ENCODE measurements around the gene MRTFB. TPM values are rescaled to one million over a fixed set of nuclear protein-coding genes. Genes with fewer than 3 reads are reported as not detected.

MRTFB gene
- total RNA-seq, 1 experiment from 2014 or later, result 90.5 TPM

DNA sequence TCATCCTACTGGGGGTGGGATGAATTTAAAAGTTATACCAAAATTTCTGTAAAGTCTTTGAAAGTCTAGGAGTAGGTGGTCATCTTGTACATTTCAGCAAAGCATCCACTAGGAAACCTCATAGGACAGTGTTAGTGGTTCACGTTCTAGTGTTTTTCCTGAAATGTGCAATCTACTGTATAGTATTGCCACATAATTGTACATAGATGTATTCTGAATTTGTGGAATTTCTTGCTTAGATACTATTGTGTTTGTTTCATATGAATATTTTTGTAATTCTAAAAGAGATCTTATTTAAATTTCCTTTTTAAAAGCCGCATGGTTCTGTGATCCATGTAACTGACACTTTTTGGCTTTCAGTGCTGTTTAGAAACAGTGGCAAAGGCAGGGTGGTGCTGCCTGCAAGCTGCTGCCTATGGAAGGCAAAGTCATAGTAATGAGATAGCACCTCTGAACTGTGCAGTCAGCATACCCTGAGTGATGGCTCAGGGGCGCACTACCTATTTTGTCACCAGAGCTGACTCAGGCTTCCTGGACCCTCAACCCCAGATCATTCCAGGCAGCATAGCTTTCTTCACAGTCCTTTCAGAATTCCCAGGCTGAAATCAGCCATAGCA is 193.3 kb downstream of the MRTFB start:
- ChIA-PET POLR2A (no interaction called here), CTCF (no interaction called here)
- H3K4me3 ChIP-seq (ENCODE audit: low read depth in 2 of 2, low read length in 2 of 2), result no peak overlapping the region
- H3K27ac ChIP-seq (ENCODE audit: low read length), result no peak overlapping the region
- peaks cover 2% of the 10 kb centered on the region; the same call in 1 of the 2 replicates for H3K9me3 ChIP-seq (ENCODE audit: control insufficient read depth, insufficient read depth, low read depth, low read length)
- in situ Hi-C loops (cut with HindIII; ENCODE audit: low pct_unique_long_range_greater_than_20kb, low sequenced_read_pairs) (no loop called here), intact Hi-C loops (cut with micrococcal nuclease; ENCODE audit: unreplicated experiment) (no loop called here)
- no peaks in the 10 kb centered on the region for H3K4me1 ChIP-seq (ENCODE audit: control insufficient read depth, insufficient read depth, low read length)
- H3K27me3 ChIP-seq (ENCODE audit: control insufficient read depth, insufficient read depth, low read length), result no peaks in the 10 kb centered on the region
- TF ChIP-seq, protein P1, sequence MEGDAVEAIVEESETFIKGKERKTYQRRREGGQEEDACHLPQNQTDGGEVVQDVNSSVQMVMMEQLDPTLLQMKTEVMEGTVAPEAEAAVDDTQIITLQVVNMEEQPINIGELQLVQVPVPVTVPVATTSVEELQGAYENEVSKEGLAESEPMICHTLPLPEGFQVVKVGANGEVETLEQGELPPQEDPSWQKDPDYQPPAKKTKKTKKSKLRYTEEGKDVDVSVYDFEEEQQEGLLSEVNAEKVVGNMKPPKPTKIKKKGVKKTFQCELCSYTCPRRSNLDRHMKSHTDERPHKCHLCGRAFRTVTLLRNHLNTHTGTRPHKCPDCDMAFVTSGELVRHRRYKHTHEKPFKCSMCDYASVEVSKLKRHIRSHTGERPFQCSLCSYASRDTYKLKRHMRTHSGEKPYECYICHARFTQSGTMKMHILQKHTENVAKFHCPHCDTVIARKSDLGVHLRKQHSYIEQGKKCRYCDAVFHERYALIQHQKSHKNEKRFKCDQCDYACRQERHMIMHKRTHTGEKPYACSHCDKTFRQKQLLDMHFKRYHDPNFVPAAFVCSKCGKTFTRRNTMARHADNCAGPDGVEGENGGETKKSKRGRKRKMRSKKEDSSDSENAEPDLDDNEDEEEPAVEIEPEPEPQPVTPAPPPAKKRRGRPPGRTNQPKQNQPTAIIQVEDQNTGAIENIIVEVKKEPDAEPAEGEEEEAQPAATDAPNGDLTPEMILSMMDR (IDR thresholded peaks at IDR 0.05), result no peak
- TF ChIP-seq TCF7L2 (IDR thresholded peaks at IDR 0.05; ENCODE audit: low read depth, low read length) (no peak), POLR2AphosphoS5 (IDR thresholded peaks at IDR 0.05; ENCODE audit: low read depth, low read length) (no peak), SIN3A (IDR thresholded peaks at IDR 0.05; ENCODE audit: borderline replicate concordance, insufficient read depth, low read depth, low read length) (no peak)
- TF ChIP-seq, protein P2, sequence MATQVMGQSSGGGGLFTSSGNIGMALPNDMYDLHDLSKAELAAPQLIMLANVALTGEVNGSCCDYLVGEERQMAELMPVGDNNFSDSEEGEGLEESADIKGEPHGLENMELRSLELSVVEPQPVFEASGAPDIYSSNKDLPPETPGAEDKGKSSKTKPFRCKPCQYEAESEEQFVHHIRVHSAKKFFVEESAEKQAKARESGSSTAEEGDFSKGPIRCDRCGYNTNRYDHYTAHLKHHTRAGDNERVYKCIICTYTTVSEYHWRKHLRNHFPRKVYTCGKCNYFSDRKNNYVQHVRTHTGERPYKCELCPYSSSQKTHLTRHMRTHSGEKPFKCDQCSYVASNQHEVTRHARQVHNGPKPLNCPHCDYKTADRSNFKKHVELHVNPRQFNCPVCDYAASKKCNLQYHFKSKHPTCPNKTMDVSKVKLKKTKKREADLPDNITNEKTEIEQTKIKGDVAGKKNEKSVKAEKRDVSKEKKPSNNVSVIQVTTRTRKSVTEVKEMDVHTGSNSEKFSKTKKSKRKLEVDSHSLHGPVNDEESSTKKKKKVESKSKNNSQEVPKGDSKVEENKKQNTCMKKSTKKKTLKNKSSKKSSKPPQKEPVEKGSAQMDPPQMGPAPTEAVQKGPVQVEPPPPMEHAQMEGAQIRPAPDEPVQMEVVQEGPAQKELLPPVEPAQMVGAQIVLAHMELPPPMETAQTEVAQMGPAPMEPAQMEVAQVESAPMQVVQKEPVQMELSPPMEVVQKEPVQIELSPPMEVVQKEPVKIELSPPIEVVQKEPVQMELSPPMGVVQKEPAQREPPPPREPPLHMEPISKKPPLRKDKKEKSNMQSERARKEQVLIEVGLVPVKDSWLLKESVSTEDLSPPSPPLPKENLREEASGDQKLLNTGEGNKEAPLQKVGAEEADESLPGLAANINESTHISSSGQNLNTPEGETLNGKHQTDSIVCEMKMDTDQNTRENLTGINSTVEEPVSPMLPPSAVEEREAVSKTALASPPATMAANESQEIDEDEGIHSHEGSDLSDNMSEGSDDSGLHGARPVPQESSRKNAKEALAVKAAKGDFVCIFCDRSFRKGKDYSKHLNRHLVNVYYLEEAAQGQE (IDR thresholded peaks at IDR 0.05; ENCODE audit: insufficient read depth in 1 of 2, low read depth in 2 of 2, low read length in 1 of 2), result no peak
- no TSS peak for BruUV-seq (replicated peaks)
- DNase-seq (ENCODE audit: low read depth, low spot score), result no peak
- no peak for ATAC-seq
- peaks cover 36% of the 10 kb centered on the region for H3K36me3 ChIP-seq (ENCODE audit: control insufficient read depth, insufficient read depth, low read length)

DNA sequence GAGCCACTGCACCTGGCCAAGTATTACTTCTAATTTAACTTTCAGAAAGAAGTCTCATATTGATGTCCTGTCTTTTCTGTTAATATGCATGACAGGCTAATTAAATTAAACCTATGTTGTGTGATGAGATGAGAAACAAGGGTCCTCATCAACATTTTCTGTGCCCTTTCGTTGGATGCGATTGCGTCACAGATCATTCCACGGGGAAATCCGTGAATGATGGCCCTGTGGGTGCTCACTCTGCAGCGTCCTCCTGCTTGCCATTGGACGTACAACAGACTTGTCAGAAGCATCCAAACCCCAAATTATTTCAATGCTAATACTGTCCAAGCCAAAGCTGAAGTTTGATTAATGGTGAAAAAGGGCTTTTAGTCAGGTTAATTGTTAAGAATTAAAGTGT is 197.0 kb downstream of the MRTFB start:
- Histone ChIP-seq H3K4me3 (ENCODE audit: low read depth in 2 of 2, low read length in 2 of 2) (no peak overlapping the region), H3K27me3 (ENCODE audit: control insufficient read depth, insufficient read depth, low read length) (no peaks in the 10 kb centered on the region), H3K4me1 (ENCODE audit: control insufficient read depth, insufficient read depth, low read length) (no peaks in the 10 kb centered on the region), H3K27ac (ENCODE audit: low read length) (no peak overlapping the region), H3K9me3 (ENCODE audit: control insufficient read depth, insufficient read depth, low read depth, low read length) (peaks cover 3% of the 10 kb centered on the region; the same call in 1 of the 2 replicates), H3K36me3 (ENCODE audit: control insufficient read depth, insufficient read depth, low read length) (peaks cover 6% of the 10 kb centered on the region; the same call in 1 of the 2 replicates)
- DNase-seq (ENCODE audit: low read depth, low spot score), result no peak
- intact Hi-C loops (cut with micrococcal nuclease; ENCODE audit: unreplicated experiment), result no loop called here
- CTCF ChIA-PET, result no interaction called here
- TF ChIP-seq, protein P2 (IDR thresholded peaks at IDR 0.05; ENCODE audit: insufficient read depth in 1 of 2, low read depth in 2 of 2, low read length in 1 of 2), result no peak
- TF ChIP-seq, protein P1 (IDR thresholded peaks at IDR 0.05), result no peak
- TF ChIP-seq SIN3A (IDR thresholded peaks at IDR 0.05; ENCODE audit: borderline replicate concordance, insufficient read depth, low read depth, low read length), result no peak
- TF ChIP-seq TCF7L2 (IDR thresholded peaks at IDR 0.05; ENCODE audit: low read depth, low read length), result no peak
- no peak for TF ChIP-seq POLR2AphosphoS5 (IDR thresholded peaks at IDR 0.05; ENCODE audit: low read depth, low read length)
- BruUV-seq (replicated peaks), result no TSS peak
- POLR2A ChIA-PET, result no interaction called here
- ATAC-seq, result no peak
- in situ Hi-C loops (cut with HindIII; ENCODE audit: low pct_unique_long_range_greater_than_20kb, low sequenced_read_pairs), result no loop called here
